Activated T-cell treated with anti-CD3 and anti-CD28 coated beads for 1 hour (primary cell): ENCODE measurements around the gene CELA3A.
"Not testable (repeated sequence)": the region's sequence is repeated elsewhere in the genome, so short reads cannot be mapped to it uniquely, and the experiment has no call there.

Experiments
- DNase-seq: peaks from one replicate; pipeline ENCODE4 v3.0.0-alpha.2; 2020; ENCODE audit warnings: low read depth

Gene CELA3A

GRCh38 chr1:22018583-22019559 is 17.4 kb downstream of the CELA3A start:
- peak; percentile 42 for DNase-seq

GRCh38 chr1:22021061-22021460 is 19.6 kb downstream of the CELA3A start:
- no peak for DNase-seq

- peak; percentile 55 for DNase-seq
These were observed 23.3 kb downstream of the CELA3A start for GRCh38 chr1:22024485-22025367.

- DNase-seq, result peak; percentile 78
These were observed 24.1 kb downstream of the CELA3A start for GRCh38 chr1:22025368-22026155.

GRCh38 chr1:22026924-22027289 is 25.4 kb downstream of the CELA3A start:
- no peak for DNase-seq

GRCh38 chr1:22030057-22030456 is 28.6 kb downstream of the CELA3A start:
- DNase-seq, result no peak

- DNase-seq, result no peak
These were observed 29.0 kb downstream of the CELA3A start for GRCh38 chr1:22030473-22030872.

- peak; percentile 34 for DNase-seq
These were observed 29.9 kb downstream of the CELA3A start for GRCh38 chr1:22031214-22031962.

- DNase-seq, result not testable (repeated sequence)
These were observed 33.4 kb downstream of the CELA3A start for GRCh38 chr1:22034834-22035233.

GRCh38 chr1:22037520-22037919 is 36.1 kb downstream of the CELA3A start:
- DNase-seq, result no peak

GRCh38 chr1:22038036-22038435 is 36.6 kb downstream of the CELA3A start:
- no peak for DNase-seq

GRCh38 chr1:22039594-22040285 is 38.3 kb downstream of the CELA3A start:
- peak; percentile 75 for DNase-seq

GRCh38 chr1:22040286-22040623 is 38.8 kb downstream of the CELA3A start:
- no peak for DNase-seq

- DNase-seq, result no peak
These were observed 40.0 kb downstream of the CELA3A start for GRCh38 chr1:22041505-22041904.

GRCh38 chr1:22043198-22043769 is 41.8 kb downstream of the CELA3A start:
- DNase-seq, result no peak

GRCh38 chr1:22044690-22045420 is 43.4 kb downstream of the CELA3A start:
- DNase-seq, result no peak

GRCh38 chr1:22045604-22046228 is 44.3 kb downstream of the CELA3A start:
- no peak for DNase-seq

GRCh38 chr1:22048351-22049192 is 47.1 kb downstream of the CELA3A start:
- DNase-seq, result no peak
